ENCODE data around the gene PGAP3.

The PGAP3 gene

GRCh38 chr17:39671651-39672521, 16.0 kb downstream of the PGAP3 start:
- no peak for DNase-seq

DNA sequence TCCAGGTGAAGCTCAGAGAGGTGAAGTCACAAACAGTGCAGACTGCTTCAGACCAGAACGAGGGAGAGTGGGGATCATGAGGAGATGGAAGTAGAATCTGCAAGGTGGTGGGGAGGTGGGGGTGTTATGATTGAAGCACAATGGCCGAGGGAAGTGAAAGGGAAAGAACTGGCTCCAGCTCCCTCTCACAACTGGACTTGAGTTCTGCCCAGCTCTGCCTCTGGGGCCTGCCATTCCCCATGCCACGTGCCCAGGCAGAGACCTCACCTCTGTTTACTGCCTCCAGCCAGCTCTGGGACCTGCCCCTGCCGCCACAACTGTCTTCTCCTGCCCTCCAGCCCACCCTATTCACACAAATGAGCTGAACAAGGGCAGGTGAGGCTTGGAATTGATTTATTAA, 17.1 kb downstream of the PGAP3 start:
- no peak for DNase-seq

GRCh38 chr17:39669897-39670735, 17.7 kb downstream of the PGAP3 start:
- no peak for DNase-seq

DNA sequence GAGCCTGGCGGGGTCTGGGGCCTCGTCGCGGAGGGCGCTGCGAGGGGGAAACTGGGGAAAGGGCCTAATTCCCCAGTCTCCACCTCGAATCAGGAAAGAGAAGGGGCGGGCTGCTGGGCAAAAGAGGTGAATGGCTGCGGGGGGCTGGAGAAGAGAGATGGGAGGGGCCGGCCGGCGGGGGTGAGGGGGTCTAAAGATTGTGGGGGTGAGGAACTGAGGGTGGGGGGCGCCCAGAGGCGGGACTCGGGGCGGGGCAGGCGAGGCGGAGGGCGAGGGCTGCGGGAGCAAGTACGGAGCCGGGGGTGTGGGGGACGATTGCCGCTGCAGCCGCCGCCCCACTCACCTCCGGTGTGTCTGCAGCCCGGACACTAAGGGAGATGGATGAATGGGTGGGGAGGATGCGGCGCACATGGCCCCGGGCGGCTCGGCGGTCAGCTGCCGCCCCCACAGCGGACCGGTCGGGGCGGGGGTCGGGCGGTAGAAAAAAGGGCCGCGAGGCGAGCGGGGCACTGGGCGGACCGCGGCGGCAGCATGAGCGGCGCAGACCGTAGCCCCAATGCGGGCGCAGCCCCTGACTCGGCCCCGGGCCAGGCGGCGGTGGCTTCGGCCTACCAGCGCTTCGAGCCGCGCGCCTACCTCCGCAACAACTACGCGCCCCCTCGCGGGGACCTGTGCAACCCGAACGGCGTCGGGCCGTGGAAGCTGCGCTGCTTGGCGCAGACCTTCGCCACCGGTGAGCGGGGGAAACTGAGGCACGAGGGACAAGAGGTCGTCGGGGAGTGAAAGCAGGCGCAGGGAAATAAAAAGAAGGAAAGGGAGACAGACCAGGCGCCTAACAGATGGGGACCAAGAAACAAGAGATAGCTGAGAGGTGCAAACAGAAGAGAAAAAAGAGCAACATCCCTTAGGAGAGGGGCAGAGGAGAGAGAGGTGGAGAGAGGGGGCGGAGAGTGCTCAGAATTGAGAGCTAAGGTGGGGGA, 19.6 kb downstream of the PGAP3 start, which contains the start of gene PNMT:
Gene PNMT (plus strand): TSS at position 509 of the 980 bp plus-strand sequence. CDS start 23 bp downstream, at position 532.
- DNase-seq, result peak; percentile 69

GRCh38 chr17:39667262-39667944, 20.5 kb downstream of the PGAP3 start:
- DNase-seq, result peak; percentile 40

GRCh38 chr17:39666601-39667261, 21.1 kb downstream of the PGAP3 start:
- DNase-seq, result no peak

GRCh38 chr17:39666231-39666600, 21.6 kb downstream of the PGAP3 start:
- DNase-seq, result no peak

GRCh38 chr17:39665642-39666224, 22.1 kb downstream of the PGAP3 start:
- DNase-seq, result no peak

DNA sequence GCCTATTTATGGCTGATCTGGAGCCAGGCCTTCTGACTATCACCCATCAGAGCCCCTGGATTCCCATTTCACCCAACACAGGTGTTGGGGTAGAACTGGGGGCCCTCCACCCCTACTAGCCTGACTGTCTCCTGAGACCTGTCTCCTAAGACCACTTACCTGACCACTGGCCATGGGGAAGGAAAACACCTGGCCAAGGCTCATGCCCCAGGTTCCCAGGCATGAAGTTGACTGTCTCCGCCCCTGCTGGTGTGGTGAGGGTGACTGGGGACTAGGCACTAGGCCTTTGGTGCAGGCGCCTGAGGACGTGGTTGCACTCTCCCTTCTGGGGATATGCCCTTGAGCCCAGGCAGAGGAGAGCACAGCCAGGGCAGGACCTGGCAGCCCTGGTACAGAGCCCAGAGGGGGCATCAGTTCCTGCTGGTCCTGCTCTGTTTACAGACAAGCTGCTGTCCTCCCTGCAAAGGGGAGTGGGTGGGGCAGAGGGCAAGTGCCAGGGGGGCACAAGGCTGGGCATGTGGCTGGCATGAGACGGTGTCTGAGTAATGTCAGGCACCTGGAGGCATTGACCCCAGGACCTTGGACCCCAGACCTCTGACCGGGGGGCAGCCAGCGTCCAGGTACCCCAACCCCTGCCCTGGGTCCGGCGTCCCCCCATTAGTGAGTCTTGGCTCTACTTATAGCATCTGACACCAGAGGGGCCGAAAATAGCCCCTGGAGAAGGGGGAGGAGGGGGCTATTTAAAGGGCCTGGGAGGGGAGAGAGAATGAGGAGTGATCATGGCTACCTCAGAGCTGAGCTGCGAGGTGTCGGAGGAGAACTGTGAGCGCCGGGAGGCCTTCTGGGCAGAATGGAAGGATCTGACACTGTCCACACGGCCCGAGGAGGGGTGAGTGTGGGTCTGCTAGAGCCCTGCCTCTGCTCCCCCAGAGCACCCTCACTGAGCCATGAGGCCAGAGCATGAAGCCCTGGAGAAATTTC, 23.0 kb downstream of the PGAP3 start, which contains the start of gene TCAP:
Gene TCAP (plus strand): TSS at position 769 of the 981 bp plus-strand sequence. CDS start 11 bp downstream, at position 780.
- no peak for DNase-seq

DNA sequence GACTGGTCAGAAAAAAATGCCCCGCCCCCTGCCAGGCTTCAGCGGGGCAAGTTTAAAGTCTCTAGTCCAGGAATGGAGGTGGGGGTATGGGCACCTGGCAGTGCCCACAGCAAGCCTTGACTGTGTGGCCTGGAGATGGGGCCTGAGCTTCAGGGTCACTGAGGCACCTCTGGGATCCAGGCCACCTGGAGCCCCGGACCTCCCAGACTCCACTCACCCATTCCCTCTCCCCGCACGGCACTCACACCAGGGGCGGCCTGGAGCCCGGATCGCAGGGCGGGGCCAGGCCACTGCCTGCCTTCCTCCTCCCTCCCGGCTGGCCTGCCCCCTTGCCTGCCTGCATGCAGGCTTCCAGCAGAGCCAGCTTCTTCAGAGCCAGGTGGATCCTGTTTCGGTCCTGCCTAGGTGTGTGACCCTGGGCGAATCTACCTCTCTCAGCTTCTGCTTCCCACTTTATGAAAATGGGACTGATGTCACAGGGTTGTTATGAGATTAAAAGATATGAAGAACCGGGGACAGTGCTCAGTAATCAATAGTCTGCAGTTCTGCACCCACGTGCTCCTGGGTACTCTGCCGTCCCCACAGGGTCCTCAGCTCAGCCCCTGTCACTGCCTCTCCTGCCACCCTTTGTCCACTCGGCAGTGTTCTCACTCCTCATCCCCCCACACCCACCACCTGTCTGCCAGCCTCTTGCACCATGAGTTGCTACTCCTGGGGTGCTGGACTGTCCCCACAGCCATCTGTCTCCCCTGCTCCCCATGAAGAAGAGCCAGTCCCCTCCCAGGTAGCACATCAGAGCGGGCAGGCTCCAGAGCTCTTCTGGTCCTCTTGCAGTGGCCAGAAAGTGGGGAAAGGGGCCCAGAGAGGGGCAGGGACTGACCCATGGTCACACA, 23.9 kb downstream of the PGAP3 start:
- no peak for DNase-seq

- DNase-seq, result no peak
Measured at GRCh38 chr17:39663340-39663687, 24.5 kb downstream of the PGAP3 start.

DNA sequence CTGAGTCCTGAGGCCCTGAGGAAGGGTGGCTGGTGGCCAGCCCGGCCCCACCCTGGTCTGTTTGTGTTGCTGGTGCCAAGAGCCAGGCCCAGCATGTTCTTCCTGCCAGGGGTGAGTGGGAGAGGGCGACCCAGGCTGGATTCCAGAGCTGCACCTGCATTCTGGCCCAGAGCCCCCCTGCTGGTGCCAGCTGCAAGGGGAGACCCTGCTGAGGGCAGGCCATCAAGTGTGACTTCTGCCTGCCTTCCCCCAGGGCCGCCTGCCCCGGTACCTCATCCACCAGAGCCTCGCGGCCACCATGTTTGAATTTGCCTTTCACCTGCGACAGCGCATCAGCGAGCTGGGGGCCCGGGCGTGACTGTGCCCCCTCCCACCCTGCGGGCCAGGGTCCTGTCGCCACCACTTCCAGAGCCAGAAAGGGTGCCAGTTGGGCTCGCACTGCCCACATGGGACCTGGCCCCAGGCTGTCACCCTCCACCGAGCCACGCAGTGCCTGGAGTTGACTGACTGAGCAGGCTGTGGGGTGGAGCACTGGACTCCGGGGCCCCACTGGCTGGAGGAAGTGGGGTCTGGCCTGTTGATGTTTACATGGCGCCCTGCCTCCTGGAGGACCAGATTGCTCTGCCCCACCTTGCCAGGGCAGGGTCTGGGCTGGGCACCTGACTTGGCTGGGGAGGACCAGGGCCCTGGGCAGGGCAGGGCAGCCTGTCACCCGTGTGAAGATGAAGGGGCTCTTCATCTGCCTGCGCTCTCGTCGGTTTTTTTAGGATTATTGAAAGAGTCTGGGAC, 25.1 kb downstream of the PGAP3 start:
- no peak for DNase-seq

- DNase-seq, result no peak
Measured at GRCh38 chr17:39661744-39662541, 25.9 kb downstream of the PGAP3 start.

GRCh38 chr17:39660397-39661385, 27.2 kb downstream of the PGAP3 start:
- no peak for DNase-seq

DNA sequence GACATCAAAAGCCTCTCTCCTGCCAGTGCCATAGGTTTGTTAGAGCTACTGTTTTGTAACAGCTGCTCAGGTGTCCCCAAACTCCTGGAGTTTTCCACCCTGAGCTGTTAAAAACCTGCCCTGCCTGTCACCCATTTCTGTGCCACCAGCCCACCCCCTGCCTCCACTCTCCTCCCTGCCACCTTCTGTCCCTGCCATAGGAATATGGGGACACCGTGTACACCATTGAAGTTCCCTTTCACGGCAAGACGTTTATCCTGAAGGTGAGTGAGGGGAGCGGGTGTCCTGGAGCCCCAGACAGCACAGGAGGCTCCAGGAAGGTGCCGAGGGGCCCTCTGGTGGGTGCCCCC, 27.9 kb downstream of the PGAP3 start:
- DNase-seq, result no peak

Measured in activated T-cell treated with anti-CD3 and anti-CD28 coated beads, Interleukin-2, amount 50 U/mL, for 1 hour (primary cell).